ENCODE data around the gene PABPN1.

The PABPN1 gene

GRCh38 chr14:23359167-23359626 lies 37.9 kb downstream of the PABPN1 start:
- DNase-seq, result no peak

GRCh38 chr14:23359722-23360447 lies 38.6 kb downstream of the PABPN1 start:
- no peak for DNase-seq

GRCh38 chr14:23360496-23360895 lies 39.2 kb downstream of the PABPN1 start:
- no peak for DNase-seq

- DNase-seq, result no peak
Observed at GRCh38 chr14:23361320-23361719, 40.1 kb downstream of the PABPN1 start.

- DNase-seq, result no peak
Observed at GRCh38 chr14:23361763-23362162, 40.5 kb downstream of the PABPN1 start.

GRCh38 chr14:23362200-23362599 lies 40.9 kb downstream of the PABPN1 start:
- no peak for DNase-seq

- no peak for DNase-seq
Observed at GRCh38 chr14:23364164-23365035, 43.1 kb downstream of the PABPN1 start.

- no peak for DNase-seq
Observed at GRCh38 chr14:23365036-23365731, 43.9 kb downstream of the PABPN1 start, which contains the start of gene EFS. Gene EFS, minus strand, starts transcription at chr14:23365172. Its CDS starts 147 bp downstream, at chr14:23365025.

- peak; percentile 75 for DNase-seq
Observed at GRCh38 chr14:23365732-23366425, 44.6 kb downstream of the PABPN1 start.

GRCh38 chr14:23366426-23366921 lies 45.2 kb downstream of the PABPN1 start:
- DNase-seq, result peak; percentile 75

GRCh38 chr14:23370221-23370620 lies 49.0 kb downstream of the PABPN1 start:
- DNase-seq, result no peak

- no peak for DNase-seq
Observed at GRCh38 chr14:23371865-23372264, 50.6 kb downstream of the PABPN1 start.

- DNase-seq, result no peak
Observed at GRCh38 chr14:23372509-23372908, 51.3 kb downstream of the PABPN1 start, which contains the start of gene IL25. Gene IL25, plus strand, starts transcription at chr14:23372809.

GRCh38 chr14:23373041-23373440 lies 51.8 kb downstream of the PABPN1 start:
- DNase-seq, result no peak

All from NCI-H2171 treated with DMSO at 0.1 percent for 48 hours (cell line).